ENCODE measurements around the gene PRICKLE2.

The PRICKLE2 gene

GRCh38 chr3:64187065-64187959, 38.0 kb downstream of the PRICKLE2 start:
- DNase-seq = no peak

GRCh38 chr3:64186667-64187064, 38.6 kb downstream of the PRICKLE2 start:
- DNase-seq = no peak

GRCh38 chr3:64185436-64185835, 39.8 kb downstream of the PRICKLE2 start:
- DNase-seq = no peak

GRCh38 chr3:64184621-64185020, 40.6 kb downstream of the PRICKLE2 start:
- no peak for DNase-seq

- DNase-seq = no peak
These were observed 45.4 kb downstream of the PRICKLE2 start for GRCh38 chr3:64179860-64180259.

GRCh38 chr3:64179249-64179648, 46.0 kb downstream of the PRICKLE2 start:
- no peak for DNase-seq

GRCh38 chr3:64178419-64178818, 46.8 kb downstream of the PRICKLE2 start:
- no peak for DNase-seq

- no peak for DNase-seq
These were observed 48.7 kb downstream of the PRICKLE2 start for GRCh38 chr3:64176461-64176996.

GRCh38 chr3:64174328-64174727, 50.9 kb downstream of the PRICKLE2 start:
- DNase-seq = no peak

- DNase-seq = no peak
These were observed 51.7 kb downstream of the PRICKLE2 start for GRCh38 chr3:64173563-64173962.

GRCh38 chr3:64170270-64170669, 55.0 kb downstream of the PRICKLE2 start:
- no peak for DNase-seq

GRCh38 chr3:64167868-64168267, 57.4 kb downstream of the PRICKLE2 start:
- DNase-seq = no peak

GRCh38 chr3:64167351-64167750, 57.9 kb downstream of the PRICKLE2 start:
- no peak for DNase-seq

GRCh38 chr3:64166584-64167162, 58.6 kb downstream of the PRICKLE2 start:
- DNase-seq = no peak

GRCh38 chr3:64164349-64164748, 60.9 kb downstream of the PRICKLE2 start:
- no peak for DNase-seq

GRCh38 chr3:64163755-64164148, 61.5 kb downstream of the PRICKLE2 start:
- DNase-seq = no peak

- no peak for DNase-seq
These were observed 62.1 kb downstream of the PRICKLE2 start for GRCh38 chr3:64163019-64163754.

- DNase-seq = no peak
These were observed 63.7 kb downstream of the PRICKLE2 start for GRCh38 chr3:64161481-64161952.

- no peak for DNase-seq
These were observed 65.1 kb downstream of the PRICKLE2 start for GRCh38 chr3:64160000-64160695.

GRCh38 chr3:64158334-64158733, 66.9 kb downstream of the PRICKLE2 start:
- DNase-seq = no peak

GRCh38 chr3:64157150-64158035, 67.9 kb downstream of the PRICKLE2 start:
- no peak for DNase-seq

GRCh38 chr3:64155328-64155727, 69.9 kb downstream of the PRICKLE2 start:
- no peak for DNase-seq
